GM21423 (cell line): ENCODE results near the gene SIL1.
"Not testable (repeated sequence)": the region's sequence is repeated elsewhere in the genome, so short reads cannot be mapped to it uniquely, and the experiment has no call there.

Experiments
- ATAC-seq: cut with Tn5 transposase; IDR thresholded peaks from one replicate; pipeline ENCODE4 v1.9.1; 2021; ENCODE audit warnings: mild to moderate bottlenecking, moderate library complexity; ENCODE audit not compliant: unreplicated experiment

The SIL1 gene

GRCh38 chr5:138927979-138928378 lies 270.2 kb downstream of the SIL1 start:
- ATAC-seq: no peak

- no peak for ATAC-seq
Measured at GRCh38 chr5:138927544-138927943, 270.6 kb downstream of the SIL1 start.

GRCh38 chr5:138926688-138927448 lies 271.3 kb downstream of the SIL1 start:
- ATAC-seq: no peak

GRCh38 chr5:138926257-138926656 lies 271.9 kb downstream of the SIL1 start:
- no peak for ATAC-seq

- no peak for ATAC-seq
Measured at GRCh38 chr5:138925090-138925635, 273.0 kb downstream of the SIL1 start.

GRCh38 chr5:138922494-138922893 lies 275.7 kb downstream of the SIL1 start:
- no peak for ATAC-seq

- ATAC-seq: not testable (repeated sequence)
Measured at GRCh38 chr5:138921362-138921761, 276.8 kb downstream of the SIL1 start.

GRCh38 chr5:138920181-138920580 lies 278.0 kb downstream of the SIL1 start:
- no peak for ATAC-seq

- no peak for ATAC-seq
Measured at GRCh38 chr5:138918686-138919085, 279.5 kb downstream of the SIL1 start.

GRCh38 chr5:138914338-138914737 lies 283.8 kb downstream of the SIL1 start:
- no peak for ATAC-seq

GRCh38 chr5:138913773-138914172 lies 284.4 kb downstream of the SIL1 start:
- ATAC-seq: no peak

GRCh38 chr5:138912093-138912492 lies 286.1 kb downstream of the SIL1 start:
- ATAC-seq: no peak

GRCh38 chr5:138911441-138911840 lies 286.7 kb downstream of the SIL1 start:
- no peak for ATAC-seq

- ATAC-seq: no peak
Measured at GRCh38 chr5:138910546-138911185, 287.5 kb downstream of the SIL1 start.

- ATAC-seq: no peak
Measured at GRCh38 chr5:138909734-138910133, 288.4 kb downstream of the SIL1 start.

- no peak for ATAC-seq
Measured at GRCh38 chr5:138905541-138905940, 292.6 kb downstream of the SIL1 start.

- ATAC-seq: no peak
Measured at GRCh38 chr5:138903130-138903775, 294.9 kb downstream of the SIL1 start.

- ATAC-seq: no peak
Measured at GRCh38 chr5:138901716-138902115, 296.5 kb downstream of the SIL1 start.

GRCh38 chr5:138900281-138900965 lies 297.7 kb downstream of the SIL1 start:
- no peak for ATAC-seq

GRCh38 chr5:138898742-138899141 lies 299.4 kb downstream of the SIL1 start:
- ATAC-seq: no peak

- no peak for ATAC-seq
Measured at GRCh38 chr5:138898299-138898698, 299.9 kb downstream of the SIL1 start.
